HG03354 (cell line): ENCODE results near the gene SLC5A7.

ENCODE experiments used
- ATAC-seq: cut with Tn5 transposase; IDR thresholded peaks from one replicate; pipeline ENCODE4 v1.9.1; 2021; ENCODE audit warnings: mild to moderate bottlenecking; ENCODE audit not compliant: unreplicated experiment, poor library complexity, severe bottlenecking

The SLC5A7 gene

GRCh38 chr2:107986278-107987217, at the start of gene SLC5A7:
TSS of gene SLC5A7 (plus strand) at chr2:107986524. CDS start at chr2:107988156, 1,632 bp downstream.
- no peak for ATAC-seq

GRCh38 chr2:107961395-107961794, 24.9 kb upstream of the SLC5A7 start:
- no peak for ATAC-seq

GRCh38 chr2:107964185-107964584, 22.1 kb upstream of the SLC5A7 start:
- ATAC-seq: no peak

- ATAC-seq: no peak
These were observed 1.6 kb upstream of the SLC5A7 start for GRCh38 chr2:107984707-107985106.

- ATAC-seq: no peak
These were observed 1.8 kb downstream of the SLC5A7 start for GRCh38 chr2:107988108-107988507.

- no peak for ATAC-seq
These were observed 3.1 kb downstream of the SLC5A7 start for GRCh38 chr2:107989445-107989844.

- no peak for ATAC-seq
These were observed 4.4 kb downstream of the SLC5A7 start for GRCh38 chr2:107990718-107991117.

- ATAC-seq: no peak
These were observed 5.7 kb downstream of the SLC5A7 start for GRCh38 chr2:107992069-107992468.

- ATAC-seq: no peak
These were observed 12.8 kb downstream of the SLC5A7 start for GRCh38 chr2:107999158-107999557.

GRCh38 chr2:108010912-108011591, 24.7 kb downstream of the SLC5A7 start:
- ATAC-seq: no peak

- ATAC-seq: no peak
These were observed 27.0 kb downstream of the SLC5A7 start for GRCh38 chr2:108013305-108013704.

- no peak for ATAC-seq
These were observed 36.3 kb downstream of the SLC5A7 start for GRCh38 chr2:108022628-108023027.

- ATAC-seq: no peak
These were observed 37.5 kb downstream of the SLC5A7 start for GRCh38 chr2:108023776-108024175.

GRCh38 chr2:108026092-108026794, 39.9 kb downstream of the SLC5A7 start:
- ATAC-seq: no peak

GRCh38 chr2:108029496-108029895, 43.2 kb downstream of the SLC5A7 start:
- ATAC-seq: no peak

GRCh38 chr2:108029912-108030311, 43.6 kb downstream of the SLC5A7 start:
- no peak for ATAC-seq

- ATAC-seq: no peak
These were observed 45.2 kb downstream of the SLC5A7 start for GRCh38 chr2:108031471-108031941.

GRCh38 chr2:108034843-108035242, 48.5 kb downstream of the SLC5A7 start:
- ATAC-seq: no peak

GRCh38 chr2:108048752-108049151, 62.4 kb downstream of the SLC5A7 start:
- ATAC-seq: no peak

- no peak for ATAC-seq
These were observed 72.3 kb downstream of the SLC5A7 start for GRCh38 chr2:108058576-108059137.
